Stimulated activated CD4-positive, alpha-beta T cell treated with anti-CD3 and anti-CD28 coated beads, Interleukin-15, amount 100 ng/mL, for 24 hours (primary cell): ENCODE data around the gene FGF18.

Experiments
- DNase-seq: peaks from one replicate; pipeline ENCODE4 v3.0.0-alpha.2; 2020

The FGF18 gene

GRCh38 chr5:171505473-171506043 is 86.1 kb downstream of the FGF18 start:
- no peak for DNase-seq

GRCh38 chr5:171506951-171507350 is 87.5 kb downstream of the FGF18 start:
- no peak for DNase-seq
